IMR-90 (cell line): Measurements from ENCODE around the gene GAS7. TPM values are rescaled to one million over a fixed set of nuclear protein-coding genes. Genes with fewer than 3 reads are reported as not detected.

ENCODE experiments used
- ATAC-seq: fragments of 200-7000 bp; cut with Tn5 transposase; 2 replicates; pipeline ENCODE4 v1.9.1; 2020; ENCODE audit warnings: low read depth, mild to moderate bottlenecking, moderate library complexity
- BruUV-seq: library from RNA; stranded (reverse); fragments of 400-500 nt; replicated peaks from 2 replicates; lab custom pipeline; 2021; lab: Mats Ljungman, UMichigan
- CTCF ChIA-PET: fragments of 300-600 bp; formaldehyde crosslinking; extraction: SDS; loops from one replicate; lab custom pipeline; 2021; ENCODE audit warnings: antibody characterized with exemption; lab: Yijun Ruan, JAX
- POLR2A ChIA-PET: fragments of 300-600 bp; sonication (Branson Sonifier 250); formaldehyde crosslinking; loops from one replicate; lab custom pipeline; 2022; ENCODE audit warnings: antibody characterized with exemption; ENCODE audit not compliant: unreplicated experiment; lab: Charles Lee
- DNase-seq: peaks from one replicate; pipeline ENCODE4 v3.0.0; 2013
- H2AFZ ChIP-seq: replicated peaks from 2 replicates; pipeline ENCODE3; 2013; ENCODE audit warnings: low read length, mild to moderate bottlenecking; ENCODE audit not compliant: poor library complexity
- H2AK5ac ChIP-seq: 2 replicates; pipeline ENCODE4 v1.6.1; 2013; ENCODE audit warnings: low read depth, low read length, inconsistent platforms
- H2AK9ac ChIP-seq: replicated peaks from 2 replicates; pipeline ENCODE3; 2013; ENCODE audit warnings: mild to moderate bottlenecking, low read depth, low read length, moderate library complexity; ENCODE audit not compliant: poor library complexity
- H2BK120ac ChIP-seq: 2 replicates; pipeline ENCODE4 v1.6.1; 2013; ENCODE audit warnings: low read depth, low read length, inconsistent platforms
- H2BK15ac ChIP-seq: 3 replicates; pipeline ENCODE4 v1.6.1; 2013; ENCODE audit warnings: low read depth, low read length, inconsistent platforms
- H2BK20ac ChIP-seq: 2 replicates; pipeline ENCODE4 v1.6.1; 2013; ENCODE audit warnings: low read depth, mild to moderate bottlenecking, inconsistent platforms, low read length, moderate library complexity
- H2BK5ac ChIP-seq: 2 replicates; pipeline ENCODE4 v1.6.1; 2013; ENCODE audit warnings: mild to moderate bottlenecking, low read depth, low read length, inconsistent platforms; ENCODE audit not compliant: poor library complexity, severe bottlenecking
- H3K14ac ChIP-seq: replicated peaks from 2 replicates; pipeline ENCODE4 v1.6.1; 2013; ENCODE audit warnings: low read depth, low read length, inconsistent platforms
- H3K18ac ChIP-seq: 2 replicates; pipeline ENCODE4 v1.6.1; 2013; ENCODE audit warnings: low read depth, low read length, control low read depth
- H3K23ac ChIP-seq: 2 replicates; pipeline ENCODE4 v1.6.1; 2013; ENCODE audit warnings: low read depth, low read length, inconsistent platforms
- H3K27ac ChIP-seq: 2 replicates; pipeline ENCODE4 v1.5.1; 2013; ENCODE audit warnings: mild to moderate bottlenecking, control low read depth, low read length; ENCODE audit not compliant: insufficient read depth
- H3K27me3 ChIP-seq: 2 replicates; pipeline ENCODE4 v1.6.1; 2013; ENCODE audit warnings: low read length; ENCODE audit not compliant: control insufficient read depth, insufficient read depth
- H3K36me3 ChIP-seq: 2 replicates; pipeline ENCODE4 v1.6.1; 2013; ENCODE audit warnings: low read length, mixed read lengths; ENCODE audit not compliant: control insufficient read depth, insufficient read depth
- H3K4ac ChIP-seq: 2 replicates; pipeline ENCODE4 v1.6.1; 2013; ENCODE audit warnings: low read depth, low read length, inconsistent platforms
- H3K4me1 ChIP-seq: 2 replicates; pipeline ENCODE4 v1.6.1; 2013; ENCODE audit warnings: low read length, mixed read lengths; ENCODE audit not compliant: control insufficient read depth, insufficient read depth
- H3K4me2 ChIP-seq: 2 replicates; pipeline ENCODE4 v1.6.1; 2013; ENCODE audit warnings: low read depth, mild to moderate bottlenecking, control low read depth, low read length, moderate library complexity
- H3K4me3 ChIP-seq: 2 replicates; pipeline ENCODE4 v1.5.1; 2013; ENCODE audit warnings: low read depth, mild to moderate bottlenecking, control low read depth, low read length, moderate library complexity; ENCODE audit not compliant: insufficient read depth
- H3K56ac ChIP-seq: 2 replicates; pipeline ENCODE4 v1.6.1; 2013; ENCODE audit warnings: low read length, inconsistent platforms; ENCODE audit not compliant: insufficient read depth; ENCODE audit errors: extremely low read depth
- H3K79me1 ChIP-seq, 2 experiments: 2 replicates each; pipeline ENCODE4 v1.6.1; 2013; ENCODE audit warnings: low read length in 2 of 2, inconsistent platforms in 1 of 2, low read depth in 1 of 2
- H3K9ac ChIP-seq: 2 replicates; pipeline ENCODE4 v1.6.1; 2013; ENCODE audit warnings: low read depth, low read length, control low read depth
- H3K9me1 ChIP-seq: 2 replicates; pipeline ENCODE4 v1.6.1; 2013; ENCODE audit warnings: low read length, inconsistent platforms; ENCODE audit not compliant: insufficient read depth
- H3K9me3 ChIP-seq: 2 replicates; pipeline ENCODE4 v1.6.1; 2013; ENCODE audit warnings: low read length; ENCODE audit not compliant: control insufficient read depth, insufficient read depth
- H4K20me1 ChIP-seq: 2 replicates; pipeline ENCODE4 v1.6.1; 2013; ENCODE audit warnings: low read length, inconsistent platforms; ENCODE audit not compliant: insufficient read depth
- H4K5ac ChIP-seq: 2 replicates; pipeline ENCODE4 v1.6.1; 2013; ENCODE audit warnings: mild to moderate bottlenecking, low read depth, low read length, control low read depth
- H4K8ac ChIP-seq, 2 experiments: 2 replicates each; pipeline ENCODE4 v1.6.1; 2013; ENCODE audit warnings: low read depth in 2 of 2, low read length in 2 of 2, control low read depth in 1 of 2, inconsistent platforms in 1 of 2
- H4K91ac ChIP-seq: 2 replicates; pipeline ENCODE4 v1.6.1; 2013; ENCODE audit warnings: low read depth, low read length, inconsistent platforms; ENCODE audit not compliant: insufficient read depth
- CEBPB ChIP-seq: IDR thresholded peaks from 2 replicates; pipeline ENCODE4 v1.6.1; 2012; ENCODE audit warnings: low read depth, low read length, improper control_type of control experiment
- ELK1 ChIP-seq: fragments of 150-350 bp; IDR thresholded peaks from 2 replicates; pipeline ENCODE4 v1.6.1; 2016; ENCODE audit warnings: low read depth, mild to moderate bottlenecking, low read length, moderate library complexity, borderline replicate concordance
- FOS ChIP-seq: fragments of 150-350 bp; IDR thresholded peaks from 2 replicates; pipeline ENCODE4 v1.6.1; 2016; ENCODE audit warnings: low read depth, low read length
- MAFK ChIP-seq: IDR thresholded peaks from 2 replicates; pipeline ENCODE4 v1.6.1; 2012; ENCODE audit warnings: low read depth, low read length, improper control_type of control experiment
- RAD21 ChIP-seq: IDR thresholded peaks from 2 replicates; pipeline ENCODE4 v1.6.1; 2012; ENCODE audit warnings: low read length, improper control_type of control experiment
- WGBS, 2 experiments: methylation state at CpG; one replicate each; pipeline versions ENCODE4 v1.1.5 to v1.1.7; 2013; ENCODE audit warnings: missing lambda C conversion rate in 2 of 2; ENCODE audit not compliant: insufficient read length in 1 of 2; ENCODE audit errors: extremely low coverage in 2 of 2; 5-methylcytosine and 5-hydroxymethylcytosine counted together
- dilution Hi-C: fragments of 300-500 bp; cut with HindIII; formaldehyde crosslinking; loops from one replicate; pipeline ENCODE4 v1.14.3; 2018; ENCODE audit warnings: low sequenced_read_pairs; ENCODE audit not compliant: unreplicated experiment
- in situ Hi-C: fragments of 300-500 bp; cut with MboI; formaldehyde crosslinking; loops from 3 replicates; pipeline ENCODE4 v1.14.3; 2019; ENCODE audit warnings: low sequenced_read_pairs, inconsistent platforms, mixed read lengths
- intact Hi-C: fragments of 100-400 bp; cut with micrococcal nuclease; formaldehyde crosslinking; loops from 2 replicates; pipeline ENCODE4 v1.10.0; 2022
- polyA plus RNA-seq, 3 experiments: library from polyadenylated mRNA; depleted of rRNA; stranded (reverse); fragments of >200 nt; gene quantifications; 2 replicates each; pipeline ENCODE4 v1.2.3, GENCODE V29; 2012; ENCODE audit warnings: low replicate concordance in 1 of 3
- total RNA-seq: library from RNA; depleted of rRNA; stranded (reverse); fragments of >200 nt; gene quantifications from 2 replicates; pipeline ENCODE4 v1.2.3, GENCODE V29; 2012

GAS7 gene
- total and polyA plus RNA-seq, 2 of the 4 experiments (the other 2 are of a cell fraction): 4.6 to 5.0 TPM

- CTCF ChIA-PET: no interaction called here
- H2BK15ac ChIP-seq: no peak overlapping the region
Observed at GRCh38 chr17:10169290-10169689, 29.1 kb downstream of the GAS7 start.

More at GRCh38 chr17:10169290-10169689, 29.1 kb downstream of the GAS7 start:
- Histone ChIP-seq H3K27ac (no peak overlapping the region), H3K4me2 (no peak overlapping the region), H4K8ac (no peak overlapping the region), H3K18ac (no peak overlapping the region), H2BK120ac (no peak overlapping the region), H4K20me1 (no peaks in the 10 kb centered on the region), H2AK5ac (no peak overlapping the region), H3K9ac (no peak overlapping the region), H4K5ac (no peak overlapping the region), H2AK9ac (no peak overlapping the region), H2BK20ac (no peak overlapping the region), H2AFZ (no peak overlapping the region), H3K4ac (no peak overlapping the region), H3K56ac (no peak overlapping the region), H3K9me3 (no peaks in the 10 kb centered on the region; the same call in 1 of the 2 replicates), H2BK5ac (no peak overlapping the region), H3K4me1 (peaks cover 9% of the 10 kb centered on the region), H3K79me1 (no peaks in the 10 kb centered on the region; a peak in 2 of 4 replicates), H3K14ac (no peak overlapping the region), H3K4me3 (no peak overlapping the region), H3K23ac (no peak overlapping the region), H3K27me3 (no peaks in the 10 kb centered on the region), H4K91ac (no peak overlapping the region), H3K36me3 (no peaks in the 10 kb centered on the region), H3K9me1 (no peaks in the 10 kb centered on the region)
- DNase-seq (no peak), ATAC-seq (no peak)
- 96% methylated on average over 4 of the region's 4 CpGs; no CpG with 5 or more reads in 1 of the 2 experiments for WGBS, 2 experiments
- BruUV-seq: no TSS peak
- POLR2A ChIA-PET: no interaction called here
- in situ Hi-C loops: no loop called here
- TF ChIP-seq FOS (no peak), ELK1 (no peak), RAD21 (no peak), MAFK (no peak), CEBPB (no peak)
- intact Hi-C loops: no loop called here
- dilution Hi-C loops: no loop called here
